Transverse colon (tissue), 4 donors: ENCODE results near the gene CCDC90B. TPM values are rescaled to one million over a fixed set of nuclear protein-coding genes. Genes with fewer than 3 reads are reported as not detected.
"Not testable (repeated sequence)": the region's sequence is repeated elsewhere in the genome, so short reads cannot be mapped to it uniquely, and the experiment has no call there.

Experiments used
- DNase-seq: peaks from one replicate; pipeline ENCODE4 v3.0.0-alpha.2; 2019
- H3K27ac ChIP-seq, 4 donors: fragments of 200-600 bp; sonication (generic); 2 replicates each; pipeline ENCODE4 v1.5.1; 2016 to 2018; ENCODE audit warnings: inconsistent platforms in 4 of 4
- H3K27me3 ChIP-seq: fragments of 200-600 bp; sonication (generic); 2 replicates; pipeline ENCODE4 v1.5.1; 2017; ENCODE audit warnings: inconsistent platforms
- H3K36me3 ChIP-seq, 4 donors: fragments of 200-600 bp; sonication (generic); 2 replicates each; pipeline ENCODE4 v1.5.1; 2017 to 2019; ENCODE audit warnings: inconsistent platforms in 4 of 4
- H3K4me1 ChIP-seq, 4 donors: fragments of 200-600 bp; sonication (generic); 2 replicates each; pipeline ENCODE4 v1.5.1; 2017 to 2020; ENCODE audit warnings: inconsistent platforms in 4 of 4
- H3K4me3 ChIP-seq, 4 donors: fragments of 200-600 bp; sonication (generic); 1 replicate in 1 of 4; 2 replicates in 3 of 4; pipeline versions ENCODE4 v1.5.1 to v1.6.1; 2017 to 2019; ENCODE audit warnings: inconsistent platforms in 4 of 4
- H3K9me3 ChIP-seq, 2 donors: fragments of 200-600 bp; sonication (generic); 2 replicates each; pipeline ENCODE4 v1.5.1; 2017 to 2019; ENCODE audit warnings: inconsistent platforms in 2 of 2
- CTCF ChIP-seq, 5 experiments: fragments of 200-600 bp in 3 of 5; fragments of 450-650 bp in 2 of 5; sonication (generic) in 3 of 5; IDR thresholded peaks; 1 replicate in 2 of 5; 2 replicates in 3 of 5; pipeline ENCODE4 v1.5.1; 2016 to 2017; ENCODE audit warnings: antibody characterized with exemption in 5 of 5, inconsistent platforms in 3 of 5, mild to moderate bottlenecking in 2 of 5, moderate library complexity in 1 of 5
- EP300 ChIP-seq: sonication (generic); formaldehyde crosslinking; IDR thresholded peaks from one replicate; pipeline ENCODE4 v1.6.1; 2017; ENCODE audit warnings: antibody characterized with exemption, low read depth
- POLR2A ChIP-seq: fragments of 450-650 bp; IDR thresholded peaks from one replicate; pipeline ENCODE4 v1.6.1; 2016; ENCODE audit warnings: antibody characterized with exemption, mild to moderate bottlenecking, moderate library complexity
- POLR2AphosphoS5 ChIP-seq, 3 donors: sonication (generic); formaldehyde crosslinking; IDR thresholded peaks; one replicate each; pipeline ENCODE4 v1.6.1; 2016; ENCODE audit warnings: antibody characterized with exemption in 3 of 3
- WGBS, 2 donors: methylation state at CpG; one replicate each; pipeline ENCODE4 v1.1.5; 2018; ENCODE audit warnings: low coverage in 1 of 2; 5-methylcytosine and 5-hydroxymethylcytosine counted together
- in situ Hi-C, 4 donors: fragments of 200-750 bp; cut with MboI; loops; one replicate each; pipeline versions ENCODE4 v1.15.0 to v1.15.1; 2017; ENCODE audit warnings: low sequenced_read_pairs in 3 of 4, low pct_ligation_motif_present in 1 of 4, low pct_unique_long_range_greater_than_20kb in 1 of 4
- intact Hi-C: fragments of 100-400 bp; cut with DNase I; formaldehyde crosslinking; loops from one replicate; pipeline ENCODE4 v1.15.1; 2023; ENCODE audit warnings: low total_unique reads
- total RNA-seq, 4 donors: library from RNA; depleted of rRNA; stranded (reverse); fragments of >200 nt; gene quantifications; one replicate each; pipeline ENCODE4 v1.1.0, GENCODE V29; 2016

The CCDC90B gene
- total RNA-seq, 4 donors from 2014 or later: 3.4 to 40.6 (median 21.6) TPM

DNA sequence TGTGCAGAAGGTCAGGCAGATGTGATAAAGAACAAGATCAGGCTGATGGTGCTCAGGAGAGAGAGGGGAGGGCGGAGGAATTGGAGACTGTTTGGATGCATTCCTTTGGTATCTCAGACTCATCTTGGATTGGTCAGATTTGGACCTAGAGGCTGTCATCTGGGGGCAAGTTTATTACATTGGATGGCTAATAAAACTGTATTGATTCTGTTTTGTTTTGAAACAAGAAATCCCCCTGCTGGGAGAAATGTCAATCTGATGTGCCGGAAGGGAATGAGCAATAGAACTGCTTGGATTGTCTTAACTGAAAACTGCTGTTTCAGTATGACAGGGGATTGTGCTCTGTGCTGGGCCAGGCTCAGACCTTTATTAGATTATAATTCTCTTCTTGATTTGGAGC lies 25.5 kb upstream of the CCDC90B start:
- TF ChIP-seq CTCF (IDR thresholded peaks at IDR 0.05): no peak
- TF ChIP-seq POLR2AphosphoS5 (IDR thresholded peaks at IDR 0.05): no peak
- TF ChIP-seq POLR2A: no peak
- no peak for TF ChIP-seq EP300
- H3K4me3 ChIP-seq: no peak overlapping the region
- no peak for DNase-seq
- 80 to 86% methylated on average over 1 to 2 of the region's 2 CpGs for WGBS, 2 donors
- no peaks in the 10 kb centered on the region for H3K27me3 ChIP-seq
- no peaks in the 10 kb centered on the region for H3K4me1 ChIP-seq
- H3K36me3 ChIP-seq: no peaks in the 10 kb centered on the region
- no peak overlapping the region for H3K27ac ChIP-seq
- intact Hi-C loops (no loop called here), in situ Hi-C loops (loop anchor here in 2 of 4 donors (25.0 kb wide), 2 partner anchors 401 to 501 kb away; no protein-coding TSS in a partner anchor)
- H3K9me3 ChIP-seq: no peaks in the 10 kb centered on the region

DNA sequence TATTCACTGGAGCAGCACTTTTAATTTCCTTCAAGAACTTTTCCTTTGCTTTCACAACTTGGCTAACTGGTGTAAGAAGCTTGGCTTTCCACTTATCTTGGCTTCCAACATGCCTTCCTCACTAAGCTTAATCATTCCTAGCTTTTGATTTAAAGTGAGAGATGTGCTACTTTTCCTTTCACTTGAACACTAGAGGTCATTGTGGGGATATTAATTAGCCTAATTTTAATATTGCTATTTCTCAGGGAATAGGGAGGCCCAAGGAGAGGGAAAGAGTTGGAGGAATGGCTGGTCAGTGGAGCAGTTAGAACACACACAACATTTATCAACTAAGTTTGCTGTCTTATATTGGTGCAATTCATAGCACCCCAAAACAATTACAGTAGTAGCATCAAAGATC lies 24.6 kb upstream of the CCDC90B start:
- TF ChIP-seq CTCF (IDR thresholded peaks at IDR 0.05) (no peak), POLR2AphosphoS5 (IDR thresholded peaks at IDR 0.05) (no peak), POLR2A (no peak), EP300 (no peak)
- Histone ChIP-seq H3K27me3 (no peaks in the 10 kb centered on the region), H3K4me1 (no peaks in the 10 kb centered on the region), H3K4me3 (no peak overlapping the region), H3K9me3 (no peaks in the 10 kb centered on the region), H3K27ac (no peak overlapping the region), H3K36me3 (no peaks in the 10 kb centered on the region)
- in situ Hi-C loops: loop anchor here in 2 of 4 donors (25.0 kb wide), 2 partner anchors 402 to 502 kb away; no protein-coding TSS in a partner anchor
- no peak for DNase-seq
- intact Hi-C loops: no loop called here

- DNase-seq, H3K9me3 ChIP-seq, intact Hi-C loops, H3K4me3 ChIP-seq, H3K4me1 ChIP-seq, H3K27ac ChIP-seq, H3K36me3 ChIP-seq, H3K27me3 ChIP-seq: not testable (repeated sequence)
- in situ Hi-C loops: loop anchor here in 2 of 4 donors (25.0 kb wide), 2 partner anchors 404 to 504 kb away; no protein-coding TSS in a partner anchor
- whole genome bisulfite sequencing, 2 donors: 86 to 93% methylated on average over 1 of the region's 1 CpG
Observed at GRCh38 chr11:83308536-83308935, 22.4 kb upstream of the CCDC90B start.

DNA sequence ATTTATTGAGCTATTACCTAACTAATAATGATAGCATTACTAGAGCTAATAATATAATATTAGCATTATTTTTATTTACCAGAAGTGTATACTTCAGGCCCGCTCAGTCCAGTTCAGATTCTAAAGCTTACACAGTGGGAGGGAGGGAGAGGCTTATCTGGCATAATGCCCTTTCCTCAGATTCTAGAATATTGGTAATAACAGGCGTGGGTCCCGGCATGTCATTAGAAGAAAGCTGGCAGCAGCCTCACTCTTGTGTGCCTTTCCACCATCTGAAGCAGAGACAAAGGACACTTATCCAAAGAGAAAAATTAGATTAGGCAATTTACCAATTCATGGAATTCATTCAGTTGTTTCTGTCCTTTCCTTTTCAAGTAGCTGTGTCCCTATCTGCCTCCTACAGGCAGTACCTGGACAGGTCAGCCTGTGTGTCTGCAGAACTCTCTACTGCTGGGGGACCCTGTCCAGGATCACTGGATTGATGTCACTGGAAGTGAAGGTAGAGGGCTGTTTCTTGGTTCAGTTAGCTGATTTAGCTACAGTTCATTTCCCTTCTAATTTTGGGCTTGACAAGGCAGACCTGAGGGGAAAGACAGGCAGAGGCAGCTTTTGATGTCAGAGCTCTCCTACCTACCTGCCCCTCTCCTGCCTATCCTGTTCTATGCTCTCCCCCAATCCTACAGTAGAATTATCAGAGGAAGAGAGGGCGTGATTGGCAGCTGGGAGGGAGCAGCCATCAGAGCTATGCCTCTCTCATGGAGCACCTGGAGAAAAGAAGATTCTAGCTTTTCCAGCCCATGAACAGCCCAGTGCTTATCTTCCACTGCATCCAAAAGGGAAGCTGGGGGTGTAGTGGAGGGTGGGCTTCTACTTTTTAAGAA lies 20.3 kb upstream of the CCDC90B start:
- no peaks in the 10 kb centered on the region for H3K9me3 ChIP-seq
- in situ Hi-C loops (loop anchor here in 2 of 4 donors (25.0 kb wide), 2 partner anchors 406 to 506 kb away; no protein-coding TSS in a partner anchor), intact Hi-C loops (no loop called here)
- no peak for TF ChIP-seq POLR2AphosphoS5 (IDR thresholded peaks at IDR 0.05)
- TF ChIP-seq CTCF (IDR thresholded peaks at IDR 0.05): no peak
- no peak for TF ChIP-seq POLR2A
- no peak for TF ChIP-seq EP300
- no peaks in the 10 kb centered on the region for H3K36me3 ChIP-seq
- whole genome bisulfite sequencing, 2 donors: 87 to 92% methylated on average over 3 to 4 of the region's 4 CpGs
- no peaks in the 10 kb centered on the region for H3K4me1 ChIP-seq
- no peak for DNase-seq
- no peaks in the 10 kb centered on the region for H3K27me3 ChIP-seq
- no peak overlapping the region for H3K27ac ChIP-seq
- no peak overlapping the region for H3K4me3 ChIP-seq
